Skeletal muscle tissue (tissue), 4 donors: ENCODE data around the gene CUEDC1. TPM values are rescaled to one million over a fixed set of nuclear protein-coding genes. Genes with fewer than 3 reads are reported as not detected.
"Not testable (repeated sequence)": the region's sequence is repeated elsewhere in the genome, so short reads cannot be mapped to it uniquely, and the experiment has no call there.

Experiments used
- H3K27ac ChIP-seq: one replicate; pipeline ENCODE4 v1.7.0; 2013; ENCODE audit warnings: mild to moderate bottlenecking, low read depth, low read length, inconsistent platforms
- H3K27me3 ChIP-seq, 3 donors: one replicate each; pipeline ENCODE4 v1.7.0; 2013; ENCODE audit warnings: low read length in 3 of 3; ENCODE audit not compliant: control insufficient read depth in 3 of 3, insufficient read depth in 3 of 3
- H3K36me3 ChIP-seq, 3 donors: one replicate each; pipeline ENCODE4 v1.7.0; 2013; ENCODE audit warnings: low read length in 3 of 3; ENCODE audit not compliant: control insufficient read depth in 3 of 3, insufficient read depth in 3 of 3
- H3K4me1 ChIP-seq, 3 donors: one replicate each; pipeline ENCODE4 v1.7.0; 2013; ENCODE audit warnings: low read length in 3 of 3, mild to moderate bottlenecking in 3 of 3; ENCODE audit not compliant: control insufficient read depth in 3 of 3, insufficient read depth in 3 of 3
- H3K4me3 ChIP-seq, 3 donors: one replicate each; pipeline ENCODE4 v1.7.0; 2013; ENCODE audit warnings: low read length in 3 of 3
- H3K9ac ChIP-seq, 3 donors: one replicate each; pipeline ENCODE4 v1.7.0; 2013; ENCODE audit warnings: low read length in 3 of 3, mild to moderate bottlenecking in 3 of 3, moderate library complexity in 2 of 3, low read depth in 1 of 3
- H3K9me3 ChIP-seq, 3 donors: one replicate each; pipeline ENCODE4 v1.7.0; 2013; ENCODE audit warnings: low read length in 3 of 3; ENCODE audit not compliant: control insufficient read depth in 3 of 3
- total RNA-seq: library from RNA; depleted of rRNA; stranded (reverse); fragments of >200 nt; gene quantifications from one replicate; pipeline ENCODE4 v1.2.3, GENCODE V29; 2014
- donor health status: Osteomylitis.

Gene CUEDC1
- total RNA-seq, 1 donor from 2014 or later: 10.4 TPM

GRCh38 chr17:57974053-57974824 lies 19.0 kb upstream of the CUEDC1 start:
- not testable (repeated sequence) for H3K27ac ChIP-seq, H3K9ac ChIP-seq, H3K27me3 ChIP-seq, H3K4me3 ChIP-seq, H3K9me3 ChIP-seq
- H3K4me1 ChIP-seq: peaks cover 2 to 14% (median 12%) of the 10 kb centered on the region in 3 donors
- peaks cover 33 to 59% (median 40%) of the 10 kb centered on the region in 3 donors for H3K36me3 ChIP-seq

DNA sequence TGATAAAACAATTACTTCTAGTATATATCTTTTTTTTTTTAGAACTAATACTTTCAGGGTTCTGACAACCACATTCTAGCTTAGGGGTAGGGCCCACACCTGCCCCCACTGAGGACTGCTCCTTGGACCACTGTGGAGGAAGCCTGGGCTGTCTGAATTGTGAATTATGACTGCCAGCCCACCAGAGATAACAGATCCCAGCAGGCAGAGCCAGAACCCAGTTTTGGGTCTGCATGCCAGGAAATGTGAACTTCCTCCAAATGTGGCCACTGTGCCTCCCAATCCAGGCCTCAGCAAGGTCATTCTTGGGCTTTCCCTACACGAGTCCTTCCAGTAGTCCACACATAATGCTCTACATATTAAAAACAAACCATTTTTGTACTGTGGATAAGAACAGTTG lies 16.9 kb upstream of the CUEDC1 start:
- peaks cover 2 to 16% (median 15%) of the 10 kb centered on the region in 3 donors for H3K4me1 ChIP-seq
- H3K9me3 ChIP-seq: no peaks in the 10 kb centered on the region
- no peak overlapping the region for H3K4me3 ChIP-seq
- H3K36me3 ChIP-seq: peaks cover 22 to 45% (median 26%) of the 10 kb centered on the region in 3 donors
- H3K27ac ChIP-seq: no peak overlapping the region
- no peak overlapping the region for H3K9ac ChIP-seq
- no peaks in the 10 kb centered on the region for H3K27me3 ChIP-seq

DNA sequence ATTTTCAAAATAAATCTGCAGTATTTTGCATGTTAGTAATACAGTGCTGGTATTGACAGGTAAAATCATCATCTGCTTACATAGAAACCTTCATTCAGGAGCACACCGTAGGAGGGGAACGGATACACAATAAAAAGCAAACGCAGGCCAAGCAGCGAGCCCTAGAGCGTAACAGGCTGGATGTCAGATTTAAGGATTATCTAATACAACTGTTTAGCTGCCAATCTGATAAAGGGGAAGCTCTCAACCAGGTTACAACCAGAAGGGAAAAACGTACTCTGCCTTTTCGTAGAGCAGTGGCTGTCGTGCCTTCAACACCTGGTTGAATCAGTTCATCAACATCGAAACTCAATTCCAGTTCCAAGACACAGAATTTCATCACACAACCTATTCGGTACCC lies 16.4 kb upstream of the CUEDC1 start:
- Histone ChIP-seq H3K9ac (no peak overlapping the region), H3K4me1 (peaks cover 7 to 17% (median 16%) of the 10 kb centered on the region in 3 donors), H3K27ac (no peak overlapping the region), H3K27me3 (no peaks in the 10 kb centered on the region), H3K9me3 (no peaks in the 10 kb centered on the region), H3K4me3 (no peak overlapping the region), H3K36me3 (peaks cover 19 to 40% (median 20%) of the 10 kb centered on the region in 3 donors)

GRCh38 chr17:57970710-57971109 lies 15.5 kb upstream of the CUEDC1 start:
- Histone ChIP-seq H3K4me1 (peaks cover 7 to 22% (median 15%) of the 10 kb centered on the region in 3 donors), H3K36me3 (peaks cover 12 to 31% (median 17%) of the 10 kb centered on the region in 3 donors), H3K27ac (no peak overlapping the region), H3K9me3 (no peaks in the 10 kb centered on the region), H3K9ac (no peak overlapping the region), H3K27me3 (no peaks in the 10 kb centered on the region), H3K4me3 (no peak overlapping the region)

DNA sequence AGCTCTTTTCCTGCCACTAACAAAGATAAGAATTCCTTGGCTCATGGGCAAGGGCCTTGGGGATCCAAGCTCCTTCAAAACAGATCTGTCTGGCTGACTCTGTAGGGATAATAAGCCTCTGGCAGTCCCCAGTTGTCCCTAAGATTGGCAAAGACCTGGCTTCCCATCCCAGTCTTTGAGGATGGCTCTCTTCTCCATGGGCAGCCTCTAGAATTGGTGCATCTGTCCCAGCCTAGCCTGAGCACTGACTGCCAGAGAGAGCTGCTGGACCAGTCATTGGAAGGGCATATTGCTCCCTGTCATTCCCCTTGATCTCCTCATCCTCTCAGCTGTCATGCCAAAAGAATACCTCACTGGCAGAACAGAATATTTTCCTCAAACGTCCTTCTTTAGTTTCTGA lies 13.2 kb upstream of the CUEDC1 start:
- Histone ChIP-seq H3K9me3 (no peaks in the 10 kb centered on the region), H3K4me1 (peaks cover 4 to 15% (median 5%) of the 10 kb centered on the region in 3 donors), H3K27ac (no peak overlapping the region), H3K4me3 (no peak overlapping the region), H3K27me3 (no peaks in the 10 kb centered on the region), H3K36me3 (peaks cover 0 to 12% (median 6%) of the 10 kb centered on the region in 3 donors), H3K9ac (no peak overlapping the region)

GRCh38 chr17:57966875-57967274 lies 11.7 kb upstream of the CUEDC1 start:
- Histone ChIP-seq H3K4me1 (peaks cover 4 to 15% (median 5%) of the 10 kb centered on the region in 3 donors), H3K9me3 (no peaks in the 10 kb centered on the region), H3K4me3 (no peak overlapping the region), H3K9ac (no peak overlapping the region), H3K27me3 (no peaks in the 10 kb centered on the region), H3K27ac (no peak overlapping the region), H3K36me3 (peaks cover 0 to 4% (median 0%) of the 10 kb centered on the region in 3 donors)

GRCh38 chr17:57966246-57966645 lies 11.0 kb upstream of the CUEDC1 start:
- Histone ChIP-seq H3K9me3 (no peaks in the 10 kb centered on the region), H3K4me1 (peaks cover 4 to 15% (median 5%) of the 10 kb centered on the region in 3 donors), H3K9ac (no peak overlapping the region), H3K4me3 (no peak overlapping the region), H3K36me3 (no peaks in the 10 kb centered on the region), H3K27me3 (no peaks in the 10 kb centered on the region), H3K27ac (no peak overlapping the region)

- H3K36me3 ChIP-seq: no peaks in the 10 kb centered on the region
- no peaks in the 10 kb centered on the region for H3K9me3 ChIP-seq
- H3K9ac ChIP-seq: no peak overlapping the region
- H3K4me3 ChIP-seq: no peak overlapping the region
- peaks cover 4 to 15% (median 5%) of the 10 kb centered on the region in 3 donors for H3K4me1 ChIP-seq
- H3K27me3 ChIP-seq: no peaks in the 10 kb centered on the region
- no peak overlapping the region for H3K27ac ChIP-seq
Measured at GRCh38 chr17:57965521-57966160, 10.4 kb upstream of the CUEDC1 start.

GRCh38 chr17:57963149-57963511 lies 7.9 kb upstream of the CUEDC1 start:
- no peaks in the 10 kb centered on the region for H3K36me3 ChIP-seq
- no peaks in the 10 kb centered on the region for H3K9me3 ChIP-seq

More at GRCh38 chr17:57963149-57963511, 7.9 kb upstream of the CUEDC1 start:
- H3K9ac ChIP-seq: no peak overlapping the region
- H3K4me3 ChIP-seq: no peak overlapping the region
- H3K4me1 ChIP-seq: peaks cover 1 to 15% (median 5%) of the 10 kb centered on the region in 3 donors
- H3K27me3 ChIP-seq: no peaks in the 10 kb centered on the region
- H3K27ac ChIP-seq: no peak overlapping the region
